ENCODE data around the gene LEP.

DNA sequence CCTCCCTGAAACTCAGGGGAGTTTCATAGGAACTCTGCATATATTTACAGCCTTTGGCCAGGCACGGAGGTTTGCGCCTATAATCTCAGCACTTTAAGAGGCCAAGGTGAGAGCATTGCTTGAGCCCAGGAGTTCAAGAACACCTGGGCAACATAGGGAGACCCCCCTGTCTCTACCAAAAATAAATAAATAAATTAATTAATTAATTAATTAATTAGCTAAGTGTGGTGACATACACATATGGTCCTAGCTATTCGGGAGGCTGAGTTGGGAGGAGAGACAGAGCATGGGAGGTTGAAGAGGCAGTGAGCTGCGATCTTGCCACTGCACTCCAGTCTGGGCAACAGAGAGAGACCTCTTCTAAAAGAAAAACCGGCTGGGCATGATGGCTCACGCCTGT, 9.4 kb upstream of the LEP start:
- TF ChIP-seq CTCF (IDR thresholded peaks at IDR 0.05; ENCODE audit: borderline replicate concordance, extremely low read depth, low read length, poor library complexity, severe bottlenecking) (no peak), EZH2 (IDR thresholded peaks at IDR 0.05; ENCODE audit: borderline replicate concordance, low read depth, low read length, severe bottlenecking) (no peak)

Data from DND-41 (cell line).